Stomach (tissue), 9 donors: Measurements from ENCODE around the gene CAMK2A. TPM values are rescaled to one million over a fixed set of nuclear protein-coding genes. Genes with fewer than 3 reads are reported as not detected.

Source experiments
- DNase-seq, 2 donors: peaks; one replicate each; pipeline versions ENCODE4 v3.0.0 to v3.0.0-alpha.2; 2013 to 2019
- H3K27ac ChIP-seq, 5 donors: fragments of 200-600 bp in 4 of 5; sonication (generic) in 4 of 5; one replicate each; pipeline ENCODE4 v1.5.1; 2013 to 2019; ENCODE audit warnings: mild to moderate bottlenecking in 1 of 5, moderate library complexity in 1 of 5
- H3K27me3 ChIP-seq, 3 donors: fragments of 200-600 bp; sonication (generic); one replicate each; pipeline ENCODE4 v1.5.1; 2017 to 2019; ENCODE audit warnings: mixed run types in 1 of 3
- H3K36me3 ChIP-seq, 4 donors: fragments of 200-600 bp; sonication (generic); 1 replicate in 3 of 4; 2 replicates in 1 of 4; pipeline ENCODE4 v1.5.1; 2016 to 2019
- H3K4me1 ChIP-seq, 4 donors: fragments of 200-600 bp; sonication (generic); one replicate each; pipeline ENCODE4 v1.5.1; 2016 to 2019
- H3K4me3 ChIP-seq, 4 donors: fragments of 200-600 bp; sonication (generic) in 3 of 4; one replicate each; pipeline ENCODE4 v1.5.1; 2016 to 2019; ENCODE audit warnings: mild to moderate bottlenecking in 1 of 4
- H3K9me3 ChIP-seq, 4 donors: fragments of 200-600 bp; sonication (generic); one replicate each; pipeline ENCODE4 v1.5.1; 2016 to 2019
- CTCF ChIP-seq, 7 experiments: fragments of 450-650 bp in 4 of 7; fragments of 200-600 bp in 3 of 7; sonication (generic) in 3 of 7; IDR thresholded peaks; one replicate each; pipeline ENCODE4 v1.5.1; 2016 to 2019; ENCODE audit warnings: antibody characterized with exemption in 7 of 7, control low read depth in 2 of 7, mild to moderate bottlenecking in 1 of 7
- EP300 ChIP-seq: sonication (generic); formaldehyde crosslinking; IDR thresholded peaks from one replicate; pipeline ENCODE4 v1.6.1; 2017; ENCODE audit warnings: antibody characterized with exemption
- POLR2A ChIP-seq, 4 donors: fragments of 450-650 bp; IDR thresholded peaks; one replicate each; pipeline ENCODE4 v1.6.1; 2016; ENCODE audit warnings: antibody characterized with exemption in 4 of 4, control low read depth in 2 of 4, mild to moderate bottlenecking in 1 of 4, moderate library complexity in 1 of 4
- POLR2AphosphoS5 ChIP-seq, 3 donors: sonication (generic); formaldehyde crosslinking; IDR thresholded peaks; one replicate each; pipeline ENCODE4 v1.6.1; 2016; ENCODE audit warnings: antibody characterized with exemption in 3 of 3
- WGBS, 5 donors: extraction: QIAGEN DNeasy Blood & Tissue Kit in 3 of 5; methylation state at CpG; one replicate each; pipeline versions ENCODE4 v1.1.5 to v1.1.7; 2013 to 2018; 5-methylcytosine and 5-hydroxymethylcytosine counted together
- intact Hi-C: fragments of 100-400 bp; cut with DNase I; formaldehyde crosslinking; loops from one replicate; pipeline ENCODE4 v1.15.1; 2023; ENCODE audit warnings: low total_unique reads
- polyA plus RNA-seq, 3 donors: library from polyadenylated mRNA; stranded (reverse); fragments of 200-250 nt; gene quantifications; one replicate each; pipeline ENCODE4 v1.2.3, GENCODE V29; 2013
- total RNA-seq, 5 donors: library from RNA; depleted of rRNA; stranded (reverse); fragments of >200 nt; gene quantifications; one replicate each; pipeline versions ENCODE4 v1.1.0 to v1.2.3, GENCODE V29; 2014 to 2016
- donor health status: healthy with polysubstance abuse.
- donor health status: Bipolar disorder and iron deficiency.
- donor health status: healthy.

Gene CAMK2A
- total and polyA plus RNA-seq, 8 donors: 0.06 to 18.3 (median 0.63) TPM; not detected in 2

DNA sequence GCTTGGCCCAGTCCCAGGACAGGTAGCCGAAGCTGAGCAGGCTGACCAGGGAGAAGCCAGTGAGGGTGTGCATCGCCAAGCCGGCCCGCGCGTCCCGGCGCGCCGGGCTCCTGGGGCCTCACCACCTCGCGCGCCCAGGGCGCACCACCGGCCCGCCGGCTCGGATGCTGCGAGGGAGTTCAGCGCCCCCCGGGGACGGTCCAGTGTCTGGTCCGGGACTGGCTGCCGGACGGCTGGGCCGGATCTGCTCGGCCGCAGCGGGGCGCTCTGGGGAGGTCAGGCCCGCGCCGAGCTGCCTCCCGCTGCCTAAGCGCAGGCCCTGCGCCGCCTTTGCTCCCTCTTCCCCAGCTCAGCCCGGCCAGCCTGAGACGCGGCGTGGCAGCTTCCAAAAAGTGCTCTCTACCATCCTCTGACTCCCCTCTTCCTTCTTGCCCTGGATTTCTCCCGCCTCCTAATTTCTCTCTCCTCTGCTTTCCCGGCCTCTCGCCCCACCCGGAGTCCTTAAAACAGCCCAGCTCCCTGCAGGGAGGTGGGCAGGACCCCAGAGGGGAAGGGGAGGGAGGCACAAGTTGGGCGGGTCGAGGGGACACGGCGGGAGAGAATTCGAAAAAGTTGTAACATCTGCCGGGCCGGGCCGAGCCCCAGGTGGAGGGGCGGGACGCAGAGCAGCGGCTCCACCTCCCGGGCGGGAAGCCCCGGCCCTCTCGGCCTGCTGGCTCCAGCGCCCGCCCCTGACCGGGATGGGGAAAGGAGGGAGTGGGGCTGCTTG is 12.9 kb upstream of the CAMK2A start, which contains the start of gene ARSI:
Gene ARSI (minus strand): TSS at position 605 of the 769 bp plus-strand sequence. CDS start 532 bp downstream, at position 73.
- Histone ChIP-seq H3K27me3 (peaks cover 0 to 40% (median 17%) of the 10 kb centered on the region in 3 donors), H3K27ac (peak within 1 kb of the TSS; percentile 28 to 80 (median 60)), H3K9me3 (no peaks in the 10 kb centered on the region), H3K4me3 (peak within 1 kb of the TSS; percentile 39 to 40 (median 40)), H3K36me3 (no peaks in the 10 kb centered on the region), H3K4me1 (peaks cover 14 to 72% (median 28%) of the 10 kb centered on the region in 4 donors)
- 2 to 6% (median 3%) methylated on average over 22 to 63 of the region's 63 CpGs for WGBS, 5 donors
- TF ChIP-seq CTCF (IDR thresholded peaks at IDR 0.05) (no peak), EP300 (no peak), POLR2A (IDR thresholded peaks at IDR 0.05) (no peak), POLR2AphosphoS5 (IDR thresholded peaks at IDR 0.05) (no peak)
- peak in 1 of 2 donors; percentile 91 for DNase-seq
- intact Hi-C loops: no loop called here

DNA sequence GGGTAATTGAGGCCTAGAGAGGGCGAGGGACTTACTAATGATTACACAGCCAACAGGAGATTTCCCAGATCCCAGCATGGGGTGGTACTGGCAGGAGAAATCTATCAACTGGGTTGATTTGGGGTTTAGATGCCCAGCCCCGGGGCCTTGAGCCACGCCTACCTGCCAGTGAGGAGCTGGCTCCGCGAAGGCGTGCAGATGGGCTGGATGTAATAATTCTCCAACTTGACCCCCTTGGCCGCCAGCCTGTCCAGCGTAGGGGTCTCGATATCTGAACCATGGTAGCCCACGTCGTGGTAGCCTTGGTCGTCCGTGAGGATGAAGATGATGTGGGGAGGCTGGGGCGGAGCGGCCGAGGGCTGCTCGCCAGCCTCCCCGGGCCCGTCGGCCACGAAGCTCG is 12.3 kb upstream of the CAMK2A start:
- Histone ChIP-seq H3K27me3 (peaks cover 0 to 40% (median 17%) of the 10 kb centered on the region in 3 donors), H3K4me1 (peaks cover 14 to 72% (median 28%) of the 10 kb centered on the region in 4 donors), H3K36me3 (no peaks in the 10 kb centered on the region), H3K9me3 (no peaks in the 10 kb centered on the region), H3K4me3 (peak overlapping the region; percentile 39 to 40 (median 40)), H3K27ac (peak overlapping the region in 2 of 5 donors; percentile 67 to 80)
- intact Hi-C loops: no loop called here
- no peak for TF ChIP-seq EP300
- TF ChIP-seq POLR2A (IDR thresholded peaks at IDR 0.05): no peak
- TF ChIP-seq POLR2AphosphoS5 (IDR thresholded peaks at IDR 0.05): no peak
- TF ChIP-seq CTCF (IDR thresholded peaks at IDR 0.05): no peak
- WGBS, 5 donors: 20 to 35% (median 22%) methylated on average over 16 to 22 of the region's 22 CpGs
- DNase-seq: no peak

DNA sequence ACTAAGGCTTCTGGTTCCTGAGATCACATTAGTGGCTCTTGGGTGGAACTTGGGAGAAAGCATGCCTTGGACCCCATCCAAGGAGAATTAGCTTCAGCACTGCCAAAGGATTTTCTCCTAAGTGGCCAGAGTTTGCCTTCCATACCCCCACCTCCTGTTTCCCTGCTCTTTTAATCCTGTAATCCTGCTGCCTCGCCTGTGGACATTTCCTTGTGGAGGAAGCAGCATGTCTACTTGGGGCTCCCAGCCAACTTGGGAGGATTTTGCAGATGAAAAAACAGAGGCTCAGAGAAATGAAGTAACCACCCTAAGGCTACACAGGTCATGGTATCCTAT is 11.6 kb upstream of the CAMK2A start:
- 25 to 71% (median 44%) methylated on average over 1 of the region's 1 CpG for WGBS, 5 donors
- Histone ChIP-seq H3K27ac (peak overlapping the region in 1 of 5 donors; percentile 80), H3K9me3 (no peaks in the 10 kb centered on the region), H3K27me3 (peaks cover 0 to 40% (median 17%) of the 10 kb centered on the region in 3 donors), H3K4me3 (no peak overlapping the region), H3K4me1 (peaks cover 14 to 72% (median 28%) of the 10 kb centered on the region in 4 donors), H3K36me3 (no peaks in the 10 kb centered on the region)
- no peak for TF ChIP-seq POLR2A (IDR thresholded peaks at IDR 0.05)
- TF ChIP-seq EP300: no peak
- no peak for TF ChIP-seq CTCF (IDR thresholded peaks at IDR 0.05)
- TF ChIP-seq POLR2AphosphoS5 (IDR thresholded peaks at IDR 0.05): no peak
- intact Hi-C loops: no loop called here
- DNase-seq: peak in 1 of 2 donors; percentile 72

- Histone ChIP-seq H3K4me3 (no peak overlapping the region), H3K9me3 (no peaks in the 10 kb centered on the region), H3K4me1 (peaks cover 14 to 68% (median 29%) of the 10 kb centered on the region in 4 donors), H3K27me3 (peaks cover 0 to 40% (median 17%) of the 10 kb centered on the region in 3 donors), H3K36me3 (no peaks in the 10 kb centered on the region), H3K27ac (peak overlapping the region in 2 of 5 donors; percentile 71 to 80)
- no peak for TF ChIP-seq EP300
- TF ChIP-seq POLR2AphosphoS5 (IDR thresholded peaks at IDR 0.05): no peak
- TF ChIP-seq CTCF (IDR thresholded peaks at IDR 0.05): no peak
- no peak for TF ChIP-seq POLR2A (IDR thresholded peaks at IDR 0.05)
- DNase-seq: no peak
- intact Hi-C loops: no loop called here
- 73 to 83% (median 80%) methylated on average over 13 of the region's 13 CpGs for WGBS, 5 donors
Observed at GRCh38 chr5:150300496-150301169, 11.1 kb upstream of the CAMK2A start.
